K562 (cell line): ENCODE data around the gene MYOM3. TPM values are rescaled to one million over a fixed set of nuclear protein-coding genes. Genes with fewer than 3 reads are reported as not detected.

Experiments used
- CEBPG ChIP-seq, 3 experiments: fragments of 200-800 bp in 1 of 3; sonication (Bioruptor generic) in 1 of 3; sonication (generic) in 1 of 3; formaldehyde crosslinking in 1 of 3; IDR thresholded peaks in 2 of 3; conservative IDR thresholded peaks in 1 of 3; 2 replicates each; pipeline versions ENCODE4 v1.6.1 to v1.8.0; 2016 to 2022; ENCODE audit warnings: missing compliant biosample characterization in 2 of 3, missing genetic modification characterization in 2 of 3, mild to moderate bottlenecking in 1 of 3, missing genetic modification reagents in 1 of 3
- ZNF318 ChIP-seq, 2 experiments: fragments of 450-650 bp; IDR thresholded peaks; 2 replicates each; pipeline ENCODE4 v1.6.1; 2016; ENCODE audit warnings: mild to moderate bottlenecking in 2 of 2, borderline replicate concordance in 1 of 2, low read depth in 1 of 2, moderate library complexity in 1 of 2
- polyA plus RNA-seq, 8 experiments: library from polyadenylated mRNA; depleted of rRNA in 4 of 8; stranded (reverse) in 5 of 8; unstranded in 3 of 8; fragments of >200 nt; fragmentation: Nextera tagmentation in 2 of 8; fragmentation: Illumina TruSeq in 1 of 8; extraction: Ambion mirVana in 2 of 8; extraction: Trizol in 1 of 8; gene quantifications; 2 replicates each; pipeline versions ENCODE4 v1.2.1 to v1.2.3, GENCODE V29; 2011 to 2014; ENCODE audit warnings: inconsistent platforms in 1 of 8, missing spikeins in 1 of 8
- total RNA-seq, 7 experiments: library from RNA; depleted of rRNA in 6 of 7; stranded (reverse); fragments of >200 nt in 6 of 7; fragmentation: Illumina TruSeq in 2 of 7; extraction: Trizol in 2 of 7; gene quantifications; 2 replicates each; pipeline versions ENCODE4 v1.2.1 to v1.2.3, GENCODE V29; 2011 to 2021; ENCODE audit warnings: low replicate concordance in 1 of 7

Gene MYOM3
- total and polyA plus RNA-seq, 9 of the 15 experiments (the other 6 are each of a cell fraction or from before 2014, with no cell fraction given) = 0.01 TPM; not detected in 8

GRCh38 chr1:24138476-24139221 is 26.7 kb upstream of the MYOM3 start (continued):
- TF ChIP-seq ZNF318 (IDR thresholded peaks at IDR 0.05; ENCODE audit: borderline replicate concordance in 1 of 2, low read depth in 1 of 2) = no peak
- TF ChIP-seq CEBPG (CRISPR knock-in tag; IDR thresholded peaks at IDR 0.05) = no peak
- peak; percentile 67 to 78 for TF ChIP-seq CEBPG (tag; conservative IDR thresholded peaks at IDR 0.05 in 1 of 2, IDR thresholded peaks at IDR 0.05 in 1 of 2)
